Esophagus squamous epithelium (tissue), 4 donors: ENCODE data around the gene DLD.

Source experiments
- POLR2A ChIP-seq, 4 donors: fragments of 450-650 bp; IDR thresholded peaks; one replicate each; pipeline ENCODE4 v1.6.1; 2017; ENCODE audit warnings: antibody characterized with exemption in 4 of 4, mild to moderate bottlenecking in 4 of 4, moderate library complexity in 3 of 4
- TF ChIP-seq, protein P1 (sequence below), 6 experiments: fragments of 450-650 bp in 4 of 6; fragments of 200-600 bp in 2 of 6; sonication (generic) in 2 of 6; IDR thresholded peaks; one replicate each; pipeline ENCODE4 v1.5.1; 2016 to 2019; ENCODE audit warnings: antibody characterized with exemption in 6 of 6, mild to moderate bottlenecking in 4 of 6, moderate library complexity in 4 of 6

DNA sequence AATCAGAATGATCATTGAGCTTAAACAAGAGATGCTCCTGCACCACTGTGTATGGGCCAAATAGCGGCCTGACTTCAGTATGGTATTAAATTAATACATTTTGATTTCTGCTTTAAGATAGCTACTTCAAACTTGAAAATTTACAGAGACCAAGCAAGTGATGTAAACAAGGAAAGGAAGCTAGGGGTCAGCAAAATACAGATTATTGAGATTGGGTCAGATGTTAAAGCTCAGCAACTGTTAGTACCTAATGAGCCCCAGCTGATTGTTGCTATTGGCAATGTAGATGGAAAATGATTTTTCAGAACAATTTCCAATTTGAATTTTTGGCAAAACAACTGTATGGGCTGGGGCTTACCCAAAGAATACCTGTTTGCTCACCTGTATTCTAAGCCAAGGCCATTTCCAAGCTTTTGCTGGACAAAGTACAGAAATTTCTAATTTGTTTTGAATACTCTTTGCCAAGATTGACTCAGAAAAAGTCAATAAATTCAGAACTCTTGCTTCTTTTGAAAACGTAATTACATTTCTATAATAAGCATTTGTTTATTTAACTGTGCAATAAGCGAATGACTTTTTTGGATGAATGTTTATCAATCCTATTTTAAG, 23.0 kb upstream of the DLD start:
- no peak for TF ChIP-seq POLR2A (IDR thresholded peaks at IDR 0.05)
- TF ChIP-seq, protein P1, sequence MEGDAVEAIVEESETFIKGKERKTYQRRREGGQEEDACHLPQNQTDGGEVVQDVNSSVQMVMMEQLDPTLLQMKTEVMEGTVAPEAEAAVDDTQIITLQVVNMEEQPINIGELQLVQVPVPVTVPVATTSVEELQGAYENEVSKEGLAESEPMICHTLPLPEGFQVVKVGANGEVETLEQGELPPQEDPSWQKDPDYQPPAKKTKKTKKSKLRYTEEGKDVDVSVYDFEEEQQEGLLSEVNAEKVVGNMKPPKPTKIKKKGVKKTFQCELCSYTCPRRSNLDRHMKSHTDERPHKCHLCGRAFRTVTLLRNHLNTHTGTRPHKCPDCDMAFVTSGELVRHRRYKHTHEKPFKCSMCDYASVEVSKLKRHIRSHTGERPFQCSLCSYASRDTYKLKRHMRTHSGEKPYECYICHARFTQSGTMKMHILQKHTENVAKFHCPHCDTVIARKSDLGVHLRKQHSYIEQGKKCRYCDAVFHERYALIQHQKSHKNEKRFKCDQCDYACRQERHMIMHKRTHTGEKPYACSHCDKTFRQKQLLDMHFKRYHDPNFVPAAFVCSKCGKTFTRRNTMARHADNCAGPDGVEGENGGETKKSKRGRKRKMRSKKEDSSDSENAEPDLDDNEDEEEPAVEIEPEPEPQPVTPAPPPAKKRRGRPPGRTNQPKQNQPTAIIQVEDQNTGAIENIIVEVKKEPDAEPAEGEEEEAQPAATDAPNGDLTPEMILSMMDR (IDR thresholded peaks at IDR 0.05): no peak
